Stomach (tissue), 9 donors: ENCODE measurements around the gene SDSL. TPM values are rescaled to one million over a fixed set of nuclear protein-coding genes. Genes with fewer than 3 reads are reported as not detected.

Experiments
- DNase-seq, 2 donors: peaks; one replicate each; pipeline versions ENCODE4 v3.0.0 to v3.0.0-alpha.2; 2013 to 2019
- H3K27ac ChIP-seq, 5 donors: fragments of 200-600 bp in 4 of 5; sonication (generic) in 4 of 5; one replicate each; pipeline ENCODE4 v1.5.1; 2013 to 2019; ENCODE audit warnings: mild to moderate bottlenecking in 1 of 5, moderate library complexity in 1 of 5
- H3K27me3 ChIP-seq, 3 donors: fragments of 200-600 bp; sonication (generic); one replicate each; pipeline ENCODE4 v1.5.1; 2017 to 2019; ENCODE audit warnings: mixed run types in 1 of 3
- H3K36me3 ChIP-seq, 4 donors: fragments of 200-600 bp; sonication (generic); 1 replicate in 3 of 4; 2 replicates in 1 of 4; pipeline ENCODE4 v1.5.1; 2016 to 2019
- H3K4me1 ChIP-seq, 4 donors: fragments of 200-600 bp; sonication (generic); one replicate each; pipeline ENCODE4 v1.5.1; 2016 to 2019
- H3K4me3 ChIP-seq, 4 donors: fragments of 200-600 bp; sonication (generic) in 3 of 4; one replicate each; pipeline ENCODE4 v1.5.1; 2016 to 2019; ENCODE audit warnings: mild to moderate bottlenecking in 1 of 4
- H3K9me3 ChIP-seq, 4 donors: fragments of 200-600 bp; sonication (generic); one replicate each; pipeline ENCODE4 v1.5.1; 2016 to 2019
- EP300 ChIP-seq: sonication (generic); formaldehyde crosslinking; IDR thresholded peaks from one replicate; pipeline ENCODE4 v1.6.1; 2017; ENCODE audit warnings: antibody characterized with exemption
- POLR2A ChIP-seq, 4 donors: fragments of 450-650 bp; IDR thresholded peaks; one replicate each; pipeline ENCODE4 v1.6.1; 2016; ENCODE audit warnings: antibody characterized with exemption in 4 of 4, control low read depth in 2 of 4, mild to moderate bottlenecking in 1 of 4, moderate library complexity in 1 of 4
- POLR2AphosphoS5 ChIP-seq, 3 donors: sonication (generic); formaldehyde crosslinking; IDR thresholded peaks; one replicate each; pipeline ENCODE4 v1.6.1; 2016; ENCODE audit warnings: antibody characterized with exemption in 3 of 3
- WGBS, 5 donors: extraction: QIAGEN DNeasy Blood & Tissue Kit in 3 of 5; methylation state at CpG; one replicate each; pipeline versions ENCODE4 v1.1.5 to v1.1.7; 2013 to 2018; 5-methylcytosine and 5-hydroxymethylcytosine counted together
- intact Hi-C: fragments of 100-400 bp; cut with DNase I; formaldehyde crosslinking; loops from one replicate; pipeline ENCODE4 v1.15.1; 2023; ENCODE audit warnings: low total_unique reads
- polyA plus RNA-seq, 3 donors: library from polyadenylated mRNA; stranded (reverse); fragments of 200-250 nt; gene quantifications; one replicate each; pipeline ENCODE4 v1.2.3, GENCODE V29; 2013
- total RNA-seq, 5 donors: library from RNA; depleted of rRNA; stranded (reverse); fragments of >200 nt; gene quantifications; one replicate each; pipeline versions ENCODE4 v1.1.0 to v1.2.3, GENCODE V29; 2014 to 2016
- TF ChIP-seq, protein P1 (sequence below), 7 experiments: fragments of 450-650 bp in 4 of 7; fragments of 200-600 bp in 3 of 7; sonication (generic) in 3 of 7; IDR thresholded peaks; one replicate each; pipeline ENCODE4 v1.5.1; 2016 to 2019; ENCODE audit warnings: antibody characterized with exemption in 7 of 7, control low read depth in 2 of 7, mild to moderate bottlenecking in 1 of 7
- donor health status: healthy with polysubstance abuse.
- donor health status: Bipolar disorder and iron deficiency.
- donor health status: healthy.

The SDSL gene
- total and polyA plus RNA-seq, 8 donors = 5.9 to 27.2 (median 15.1) TPM; not detected in 2

DNA sequence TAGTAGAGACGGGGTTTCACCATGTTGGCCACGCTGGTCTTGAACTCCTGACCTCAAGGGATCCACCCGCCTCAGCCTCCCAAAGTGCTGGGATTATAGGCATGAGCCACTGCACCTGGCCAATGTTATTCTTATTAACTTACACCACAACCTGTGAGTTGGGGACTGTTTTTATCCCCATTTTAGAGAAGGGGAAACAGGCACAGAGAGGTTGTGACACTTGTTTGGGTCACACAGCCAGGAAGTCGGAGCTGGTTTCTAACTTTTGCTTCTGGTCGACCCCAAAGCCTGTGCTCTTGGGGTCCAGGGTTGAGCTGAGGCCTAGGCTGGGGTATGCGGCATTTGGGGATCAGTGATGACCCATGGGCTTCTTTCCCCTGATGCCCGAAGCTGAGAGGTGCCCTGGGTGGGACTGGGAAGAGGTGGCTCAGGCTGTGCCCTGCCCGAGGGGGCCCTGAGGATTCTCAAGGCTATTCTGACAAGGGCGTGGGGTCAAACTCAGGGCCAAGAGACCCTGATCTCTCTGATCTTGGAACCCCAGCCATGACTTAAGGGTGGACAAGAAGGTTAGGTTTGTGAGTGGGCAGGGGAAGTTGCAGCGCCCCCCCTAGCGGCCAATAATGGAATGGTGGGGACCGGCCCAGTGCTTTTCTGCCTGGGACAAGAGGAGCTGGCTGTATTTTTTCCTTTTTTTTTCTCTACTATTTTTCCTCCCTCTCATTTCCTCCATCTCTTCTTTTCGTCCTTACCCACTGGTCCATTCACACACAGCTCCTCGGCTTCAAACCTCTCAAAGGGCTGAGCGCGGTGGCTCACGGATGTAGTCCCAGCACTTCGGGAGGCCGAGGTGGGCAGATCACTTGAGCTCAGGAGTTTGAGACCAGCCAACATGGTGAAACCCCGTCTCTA lies 3.0 kb downstream of the SDSL start:
- H3K27ac ChIP-seq = no peak overlapping the region
- peak; percentile 61 to 70 for DNase-seq
- TF ChIP-seq EP300 (no peak), POLR2A (IDR thresholded peaks at IDR 0.05) (no peak)
- TF ChIP-seq, protein P1, sequence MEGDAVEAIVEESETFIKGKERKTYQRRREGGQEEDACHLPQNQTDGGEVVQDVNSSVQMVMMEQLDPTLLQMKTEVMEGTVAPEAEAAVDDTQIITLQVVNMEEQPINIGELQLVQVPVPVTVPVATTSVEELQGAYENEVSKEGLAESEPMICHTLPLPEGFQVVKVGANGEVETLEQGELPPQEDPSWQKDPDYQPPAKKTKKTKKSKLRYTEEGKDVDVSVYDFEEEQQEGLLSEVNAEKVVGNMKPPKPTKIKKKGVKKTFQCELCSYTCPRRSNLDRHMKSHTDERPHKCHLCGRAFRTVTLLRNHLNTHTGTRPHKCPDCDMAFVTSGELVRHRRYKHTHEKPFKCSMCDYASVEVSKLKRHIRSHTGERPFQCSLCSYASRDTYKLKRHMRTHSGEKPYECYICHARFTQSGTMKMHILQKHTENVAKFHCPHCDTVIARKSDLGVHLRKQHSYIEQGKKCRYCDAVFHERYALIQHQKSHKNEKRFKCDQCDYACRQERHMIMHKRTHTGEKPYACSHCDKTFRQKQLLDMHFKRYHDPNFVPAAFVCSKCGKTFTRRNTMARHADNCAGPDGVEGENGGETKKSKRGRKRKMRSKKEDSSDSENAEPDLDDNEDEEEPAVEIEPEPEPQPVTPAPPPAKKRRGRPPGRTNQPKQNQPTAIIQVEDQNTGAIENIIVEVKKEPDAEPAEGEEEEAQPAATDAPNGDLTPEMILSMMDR (IDR thresholded peaks at IDR 0.05) = peak in 5 of 7 experiments; percentile 53 to 90 (median 73)
- H3K36me3 ChIP-seq = no peaks in the 10 kb centered on the region
- intact Hi-C loops = no loop called here
- peaks cover 0 to 21% (median 14%) of the 10 kb centered on the region in 4 donors for H3K4me1 ChIP-seq
- 61 to 68% (median 63%) methylated on average over 20 of the region's 20 CpGs for WGBS, 5 donors
- peaks cover 0 to 26% (median 0%) of the 10 kb centered on the region in 3 donors for H3K27me3 ChIP-seq
- no peaks in the 10 kb centered on the region for H3K9me3 ChIP-seq
- H3K4me3 ChIP-seq = no peak overlapping the region

DNA sequence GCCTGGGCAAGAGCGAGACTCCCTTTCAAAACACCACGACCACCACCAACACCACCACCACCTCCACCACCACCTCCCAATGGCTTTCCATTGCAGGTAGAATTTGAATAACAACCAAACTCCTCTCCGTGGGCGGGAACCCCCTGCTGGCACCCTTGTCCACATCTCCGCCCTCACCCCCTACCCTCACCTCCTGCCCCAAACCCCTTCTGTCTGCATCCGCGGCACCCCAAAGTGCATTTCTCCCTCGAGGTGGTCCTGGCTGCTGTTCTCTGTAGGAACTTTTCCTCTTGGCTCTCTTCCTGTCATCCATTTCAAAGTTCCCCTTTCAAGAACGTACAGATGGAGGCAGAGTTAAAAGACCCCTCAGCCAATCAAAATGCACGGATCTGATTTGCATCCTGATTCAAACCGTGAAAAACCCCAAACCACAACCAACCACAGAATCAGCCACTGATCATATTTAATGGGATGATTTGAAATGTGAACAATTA lies 3.8 kb downstream of the SDSL start:
- peaks cover 0 to 21% (median 14%) of the 10 kb centered on the region in 4 donors for H3K4me1 ChIP-seq
- intact Hi-C loops = no loop called here
- H3K27ac ChIP-seq = no peak overlapping the region
- TF ChIP-seq EP300 (no peak), POLR2AphosphoS5 (IDR thresholded peaks at IDR 0.05) (no peak), POLR2A (IDR thresholded peaks at IDR 0.05) (no peak)
- TF ChIP-seq, protein P1 (IDR thresholded peaks at IDR 0.05) = no peak
- H3K9me3 ChIP-seq = no peaks in the 10 kb centered on the region
- no peak overlapping the region for H3K4me3 ChIP-seq
- 43 to 57% (median 51%) methylated on average over 11 of the region's 11 CpGs for WGBS, 5 donors
- H3K36me3 ChIP-seq = no peaks in the 10 kb centered on the region
- DNase-seq = no peak
- H3K27me3 ChIP-seq = peaks cover 0 to 26% (median 0%) of the 10 kb centered on the region in 3 donors

DNA sequence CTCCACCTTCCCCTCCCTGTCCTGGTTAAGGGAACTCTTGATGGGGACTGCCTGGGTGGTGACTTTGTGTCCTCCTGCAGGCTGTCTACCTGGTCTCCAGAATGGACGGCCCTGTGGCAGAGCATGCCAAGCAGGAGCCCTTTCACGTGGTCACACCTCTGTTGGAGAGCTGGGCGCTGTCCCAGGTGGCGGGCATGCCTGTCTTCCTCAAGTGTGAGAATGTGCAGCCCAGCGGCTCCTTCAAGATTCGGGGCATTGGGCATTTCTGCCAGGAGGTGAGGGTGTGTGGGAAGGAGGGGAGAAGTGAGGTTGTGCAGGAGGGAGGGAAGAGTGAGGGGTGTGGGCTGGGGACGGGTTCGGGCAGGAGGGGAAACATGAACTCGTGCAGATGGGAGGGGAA lies 5.7 kb downstream of the SDSL start:
- no peak for TF ChIP-seq POLR2AphosphoS5 (IDR thresholded peaks at IDR 0.05)
- TF ChIP-seq, protein P1 (IDR thresholded peaks at IDR 0.05) = no peak
- no peak for TF ChIP-seq POLR2A (IDR thresholded peaks at IDR 0.05)
- TF ChIP-seq EP300 = no peak
- no peak for DNase-seq
- H3K36me3 ChIP-seq = no peaks in the 10 kb centered on the region
- H3K27ac ChIP-seq = no peak overlapping the region
- intact Hi-C loops = no loop called here
- 65 to 75% (median 68%) methylated on average over 9 of the region's 9 CpGs for WGBS, 5 donors
- H3K27me3 ChIP-seq = peaks cover 0 to 26% (median 0%) of the 10 kb centered on the region in 3 donors
- no peaks in the 10 kb centered on the region for H3K9me3 ChIP-seq
- peaks cover 0 to 6% (median 4%) of the 10 kb centered on the region in 4 donors for H3K4me1 ChIP-seq
- no peak overlapping the region for H3K4me3 ChIP-seq

DNA sequence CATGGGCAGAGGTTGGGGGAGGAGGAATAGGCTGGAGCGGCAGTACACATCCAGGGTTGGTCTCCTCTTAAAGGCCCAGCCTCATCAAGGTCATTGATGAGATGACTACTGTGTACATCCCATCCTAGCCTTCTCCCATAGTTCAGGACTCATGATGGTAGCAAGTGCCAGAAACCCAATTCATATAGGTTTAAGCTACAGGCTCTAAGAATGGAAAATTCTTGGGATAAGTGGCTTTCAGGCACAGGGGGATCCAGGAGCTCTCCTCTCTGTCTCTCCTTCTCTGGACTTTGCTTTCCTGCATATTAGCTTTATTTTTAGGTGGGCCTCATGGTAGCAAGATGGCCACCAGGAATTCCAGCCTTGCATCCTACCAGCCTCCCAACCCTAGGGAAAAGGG lies 6.3 kb downstream of the SDSL start:
- no peak for TF ChIP-seq POLR2AphosphoS5 (IDR thresholded peaks at IDR 0.05)
- TF ChIP-seq, protein P1 (IDR thresholded peaks at IDR 0.05) = no peak
- no peak for TF ChIP-seq EP300
- no peak for TF ChIP-seq POLR2A (IDR thresholded peaks at IDR 0.05)
- Histone ChIP-seq H3K27me3 (peaks cover 0 to 26% (median 0%) of the 10 kb centered on the region in 3 donors), H3K4me3 (no peak overlapping the region), H3K4me1 (no peaks in the 10 kb centered on the region), H3K9me3 (no peaks in the 10 kb centered on the region), H3K36me3 (no peaks in the 10 kb centered on the region), H3K27ac (no peak overlapping the region)
- WGBS, 5 donors = 62 to 92% (median 77%) methylated on average over 1 of the region's 1 CpG
- intact Hi-C loops = no loop called here
- DNase-seq = no peak
